ENCODE measurements around the gene LAPTM5. TPM values are rescaled to one million over a fixed set of nuclear protein-coding genes. Genes with fewer than 3 reads are reported as not detected.

LAPTM5 gene
- total and polyA plus RNA-seq, 4 experiments from 2014 or later: 563 to 851 (median 598) TPM

GRCh38 chr1:30715886-30716285 lies 41.7 kb downstream of the LAPTM5 start:
- peaks cover 0 to 4% (median 0%) of the 10 kb centered on the region in 8 donors for H3K9me3 Mint-ChIP-seq
- intact Hi-C loops (cut with micrococcal nuclease): no loop called here
- Histone ChIP-seq H3K27ac (ENCODE audit: low read depth, low read length) (no peak overlapping the region), H3K36me3 (ENCODE audit: insufficient read depth, low read length) (no peaks in the 10 kb centered on the region), H3K27me3 (ENCODE audit: insufficient read depth, low read length) (no peaks in the 10 kb centered on the region), H3K4me3 (ENCODE audit: low read length in 2 of 2) (no peak overlapping the region), H3K4me1 (ENCODE audit: insufficient read depth, low read length) (peaks cover 26% of the 10 kb centered on the region), H3K9me3 (ENCODE audit: control insufficient read depth in 1 of 2, low read length in 2 of 2) (no peaks in the 10 kb centered on the region)
- ChIA-PET CTCF (ENCODE audit: partially characterized antibody) (interaction anchor here (14.9 kb wide), 1 partner anchor 69 kb away, joined by 687 read pairs; no protein-coding TSS in a partner anchor), POLR2A (ENCODE audit: partially characterized antibody) (interaction anchor here (37.5 kb wide), 1 partner anchor 40 kb away, joined by 1160 read pairs; the partner anchor contains the start of gene LAPTM5)
- H3K4me1 Mint-ChIP-seq: peaks cover 14 to 35% (median 23%) of the 10 kb centered on the region in 4 donors
- H3K36me3 Mint-ChIP-seq: peaks cover 0 to 5% of the 10 kb centered on the region in 2 donors
- no peak overlapping the region for H3K27ac Mint-ChIP-seq
- no peak overlapping the region for H3K4me3 Mint-ChIP-seq
- no peak for DNase-seq
- H3K27me3 Mint-ChIP-seq: no peaks in the 10 kb centered on the region

- intact Hi-C loops (cut with micrococcal nuclease): no loop called here
- peaks cover 12 to 33% (median 17%) of the 10 kb centered on the region in 4 donors for H3K4me1 Mint-ChIP-seq
- H3K4me3 Mint-ChIP-seq: no peak overlapping the region
Observed at GRCh38 chr1:30715216-30715615, 42.4 kb downstream of the LAPTM5 start.

GRCh38 chr1:30714536-30715090 lies 43.0 kb downstream of the LAPTM5 start:
- Histone ChIP-seq H3K9me3 (ENCODE audit: control insufficient read depth in 1 of 2, low read length in 2 of 2) (no peaks in the 10 kb centered on the region), H3K36me3 (ENCODE audit: insufficient read depth, low read length) (no peaks in the 10 kb centered on the region), H3K4me3 (ENCODE audit: low read length in 2 of 2) (no peak overlapping the region), H3K27ac (ENCODE audit: low read depth, low read length) (no peak overlapping the region), H3K27me3 (ENCODE audit: insufficient read depth, low read length) (no peaks in the 10 kb centered on the region), H3K4me1 (ENCODE audit: insufficient read depth, low read length) (peaks cover 13% of the 10 kb centered on the region)
- ChIA-PET CTCF (ENCODE audit: partially characterized antibody) (interaction anchor here (14.9 kb wide), 1 partner anchor 70 kb away, joined by 687 read pairs; no protein-coding TSS in a partner anchor), POLR2A (ENCODE audit: partially characterized antibody) (no interaction called here)
- H3K4me3 Mint-ChIP-seq: no peak overlapping the region
- intact Hi-C loops (cut with micrococcal nuclease): no loop called here
- peaks cover 0 to 4% (median 0%) of the 10 kb centered on the region in 8 donors for H3K9me3 Mint-ChIP-seq
- peak overlapping the region in 1 of 7 donors; percentile 42 for H3K27ac Mint-ChIP-seq
- no peaks in the 10 kb centered on the region for H3K27me3 Mint-ChIP-seq
- peaks cover 0 to 5% of the 10 kb centered on the region in 2 donors for H3K36me3 Mint-ChIP-seq
- no peak for DNase-seq
- H3K4me1 Mint-ChIP-seq: peaks cover 9 to 26% (median 13%) of the 10 kb centered on the region in 4 donors

More at GRCh38 chr1:30715216-30715615, 42.4 kb downstream of the LAPTM5 start:
- Mint-ChIP-seq H3K9me3 (peaks cover 0 to 4% (median 0%) of the 10 kb centered on the region in 8 donors), H3K36me3 (peaks cover 0 to 5% of the 10 kb centered on the region in 2 donors), H3K27ac (peak overlapping the region in 1 of 7 donors; percentile 42), H3K27me3 (no peaks in the 10 kb centered on the region)
- H3K27me3 ChIP-seq (ENCODE audit: insufficient read depth, low read length): no peaks in the 10 kb centered on the region
- H3K4me1 ChIP-seq (ENCODE audit: insufficient read depth, low read length): peaks cover 19% of the 10 kb centered on the region
- no peak overlapping the region for H3K4me3 ChIP-seq (ENCODE audit: low read length in 2 of 2)
- H3K9me3 ChIP-seq (ENCODE audit: control insufficient read depth in 1 of 2, low read length in 2 of 2): no peaks in the 10 kb centered on the region
- H3K27ac ChIP-seq (ENCODE audit: low read depth, low read length): no peak overlapping the region
- POLR2A ChIA-PET (ENCODE audit: partially characterized antibody): interaction anchor here (37.5 kb wide), 1 partner anchor 41 kb away, joined by 1160 read pairs; the partner anchor contains the start of gene LAPTM5
- DNase-seq: no peak
- H3K36me3 ChIP-seq (ENCODE audit: insufficient read depth, low read length): no peaks in the 10 kb centered on the region
- CTCF ChIA-PET (ENCODE audit: partially characterized antibody): interaction anchor here (14.9 kb wide), 1 partner anchor 69 kb away, joined by 687 read pairs; no protein-coding TSS in a partner anchor

GRCh38 chr1:30714025-30714424 lies 43.5 kb downstream of the LAPTM5 start:
- DNase-seq: no peak

GRCh38 chr1:30713311-30713710 lies 44.3 kb downstream of the LAPTM5 start:
- Mint-ChIP-seq H3K4me3 (peak overlapping the region in 1 of 8 donors; percentile 37), H3K9me3 (peaks cover 0 to 4% (median 0%) of the 10 kb centered on the region in 8 donors), H3K4me1 (peaks cover 5 to 15% (median 9%) of the 10 kb centered on the region in 4 donors), H3K27ac (peak overlapping the region in 1 of 7 donors; percentile 60), H3K27me3 (peaks cover 0 to 2% of the 10 kb centered on the region in 2 donors), H3K36me3 (peaks cover 0 to 5% of the 10 kb centered on the region in 2 donors)
- Histone ChIP-seq H3K4me1 (ENCODE audit: insufficient read depth, low read length) (peaks cover 6% of the 10 kb centered on the region), H3K27me3 (ENCODE audit: insufficient read depth, low read length) (no peaks in the 10 kb centered on the region), H3K4me3 (ENCODE audit: low read length in 2 of 2) (no peak overlapping the region), H3K9me3 (ENCODE audit: control insufficient read depth in 1 of 2, low read length in 2 of 2) (no peaks in the 10 kb centered on the region), H3K27ac (ENCODE audit: low read depth, low read length) (no peak overlapping the region), H3K36me3 (ENCODE audit: insufficient read depth, low read length) (no peaks in the 10 kb centered on the region)
- intact Hi-C loops (cut with micrococcal nuclease): no loop called here
- no peak for DNase-seq
- POLR2A ChIA-PET (ENCODE audit: partially characterized antibody): no interaction called here
- CTCF ChIA-PET (ENCODE audit: partially characterized antibody): interaction anchor here (1.7 kb wide), 1 partner anchor 70 kb away, joined by 3 read pairs; no protein-coding TSS in a partner anchor

More at GRCh38 chr1:30714025-30714424, 43.5 kb downstream of the LAPTM5 start:
- intact Hi-C loops (cut with micrococcal nuclease): no loop called here
- Histone ChIP-seq H3K36me3 (ENCODE audit: insufficient read depth, low read length) (no peaks in the 10 kb centered on the region), H3K27ac (ENCODE audit: low read depth, low read length) (no peak overlapping the region), H3K27me3 (ENCODE audit: insufficient read depth, low read length) (no peaks in the 10 kb centered on the region), H3K4me1 (ENCODE audit: insufficient read depth, low read length) (peaks cover 7% of the 10 kb centered on the region), H3K9me3 (ENCODE audit: control insufficient read depth in 1 of 2, low read length in 2 of 2) (no peaks in the 10 kb centered on the region), H3K4me3 (ENCODE audit: low read length in 2 of 2) (no peak overlapping the region)
- CTCF ChIA-PET (ENCODE audit: partially characterized antibody): interaction anchor here (14.9 kb wide), 1 partner anchor 71 kb away, joined by 687 read pairs; no protein-coding TSS in a partner anchor
- Mint-ChIP-seq H3K9me3 (peaks cover 0 to 4% (median 0%) of the 10 kb centered on the region in 8 donors), H3K27me3 (no peaks in the 10 kb centered on the region), H3K36me3 (peaks cover 0 to 5% of the 10 kb centered on the region in 2 donors), H3K4me1 (peaks cover 5 to 21% (median 9%) of the 10 kb centered on the region in 4 donors), H3K4me3 (no peak overlapping the region), H3K27ac (no peak overlapping the region)
- POLR2A ChIA-PET (ENCODE audit: partially characterized antibody): no interaction called here

- Mint-ChIP-seq H3K4me1 (peaks cover 4 to 8% (median 4%) of the 10 kb centered on the region in 4 donors), H3K27me3 (peaks cover 3% of the 10 kb centered on the region in 2 donors), H3K9me3 (peaks cover 0 to 4% (median 0%) of the 10 kb centered on the region in 8 donors), H3K27ac (peak overlapping the region in 1 of 7 donors; percentile 1), H3K36me3 (peaks cover 0 to 2% of the 10 kb centered on the region in 2 donors), H3K4me3 (no peak overlapping the region)
- H3K27me3 ChIP-seq (ENCODE audit: insufficient read depth, low read length): no peaks in the 10 kb centered on the region
- intact Hi-C loops (cut with micrococcal nuclease): no loop called here
- H3K36me3 ChIP-seq (ENCODE audit: insufficient read depth, low read length): no peaks in the 10 kb centered on the region
- no peak overlapping the region for H3K4me3 ChIP-seq (ENCODE audit: low read length in 2 of 2)
- ChIA-PET POLR2A (ENCODE audit: partially characterized antibody) (no interaction called here), CTCF (ENCODE audit: partially characterized antibody) (interaction anchor here (1.7 kb wide), 1 partner anchor 71 kb away, joined by 3 read pairs; no protein-coding TSS in a partner anchor)
- H3K27ac ChIP-seq (ENCODE audit: low read depth, low read length): no peak overlapping the region
- no peaks in the 10 kb centered on the region for H3K9me3 ChIP-seq (ENCODE audit: control insufficient read depth in 1 of 2, low read length in 2 of 2)
- DNase-seq: no peak
- H3K4me1 ChIP-seq (ENCODE audit: insufficient read depth, low read length): peaks cover 4% of the 10 kb centered on the region
Observed at GRCh38 chr1:30712583-30712982, 45.0 kb downstream of the LAPTM5 start.

- intact Hi-C loops (cut with micrococcal nuclease): no loop called here
- Mint-ChIP-seq H3K4me3 (no peak overlapping the region), H3K36me3 (no peaks in the 10 kb centered on the region), H3K4me1 (peaks cover 0 to 1% (median under 1%) of the 10 kb centered on the region in 4 donors), H3K27me3 (peaks cover 8 to 12% of the 10 kb centered on the region in 2 donors), H3K9me3 (peaks cover 0 to under 1% (median 0%) of the 10 kb centered on the region in 8 donors), H3K27ac (no peak overlapping the region)
- no peaks in the 10 kb centered on the region for H3K27me3 ChIP-seq (ENCODE audit: insufficient read depth, low read length)
- POLR2A ChIA-PET (ENCODE audit: partially characterized antibody): no interaction called here
- H3K27ac ChIP-seq (ENCODE audit: low read depth, low read length): no peak overlapping the region
- DNase-seq: no peak
- no peaks in the 10 kb centered on the region for H3K4me1 ChIP-seq (ENCODE audit: insufficient read depth, low read length)
- no peaks in the 10 kb centered on the region for H3K9me3 ChIP-seq (ENCODE audit: control insufficient read depth in 1 of 2, low read length in 2 of 2)
- no peaks in the 10 kb centered on the region for H3K36me3 ChIP-seq (ENCODE audit: insufficient read depth, low read length)
- CTCF ChIA-PET (ENCODE audit: partially characterized antibody): no interaction called here
- no peak overlapping the region for H3K4me3 ChIP-seq (ENCODE audit: low read length in 2 of 2)
Observed at GRCh38 chr1:30710407-30710806, 47.2 kb downstream of the LAPTM5 start.

Measured in CD4-positive, alpha-beta memory T cell (primary cell).